BLaER1 (cell line): Measurements from ENCODE around the gene ACTN4.

Experiments
- H3K27ac ChIP-seq: shearing (Covaris generic); formaldehyde crosslinking; 2 replicates; pipeline ENCODE4 v1.8.1; 2022
- H3K27me3 ChIP-seq: shearing (Covaris generic); formaldehyde crosslinking; 2 replicates; pipeline ENCODE4 v1.8.1; 2022
- H3K36me3 ChIP-seq: shearing (Covaris generic); formaldehyde crosslinking; 2 replicates; pipeline ENCODE4 v1.8.1; 2022
- H3K4me1 ChIP-seq: shearing (Covaris generic); formaldehyde crosslinking; 2 replicates; pipeline ENCODE4 v1.8.1; 2022
- H3K4me2 ChIP-seq: shearing (Covaris generic); formaldehyde crosslinking; 2 replicates; pipeline ENCODE4 v1.8.1; 2022
- H3K4me3 ChIP-seq: shearing (Covaris generic); formaldehyde crosslinking; 2 replicates; pipeline ENCODE4 v1.8.1; 2022
- H3K9ac ChIP-seq: shearing (Covaris generic); formaldehyde crosslinking; 2 replicates; pipeline ENCODE4 v1.8.1; 2022
- H3K9me3 ChIP-seq: shearing (Covaris generic); formaldehyde crosslinking; 2 replicates; pipeline ENCODE4 v1.8.1; 2022
- H4K20me1 ChIP-seq: shearing (Covaris generic); formaldehyde crosslinking; 2 replicates; pipeline ENCODE4 v1.8.1; 2022
- Cebpa-rat ChIP-seq: shearing (Covaris generic); IDR thresholded peaks from 2 replicates; pipeline ENCODE4 v1.8.1; 2022

ACTN4 gene

GRCh38 chr19:38693380-38694223 lies 46.2 kb downstream of the ACTN4 start:
- Histone ChIP-seq H3K9me3 (no peaks in the 10 kb centered on the region), H3K27me3 (no peaks in the 10 kb centered on the region), H3K27ac (peak overlapping the region; percentile 77), H3K4me3 (peak overlapping the region; percentile 42), H3K36me3 (peaks cover 41% of the 10 kb centered on the region), H3K4me1 (peaks cover 100% of the 10 kb centered on the region), H3K9ac (peak overlapping the region; percentile 69; the same call in 1 of the 2 replicates), H3K4me2 (peak overlapping the region; percentile 86), H4K20me1 (peaks cover 67% of the 10 kb centered on the region)
- no peak for TF ChIP-seq Cebpa-rat

GRCh38 chr19:38695317-38695683 lies 47.9 kb downstream of the ACTN4 start:
- H3K27me3 ChIP-seq = no peaks in the 10 kb centered on the region
- peaks cover 100% of the 10 kb centered on the region for H3K4me1 ChIP-seq
- H3K4me2 ChIP-seq = peak overlapping the region; percentile 86
- no peak overlapping the region for H3K4me3 ChIP-seq
- TF ChIP-seq Cebpa-rat = no peak
- H3K9me3 ChIP-seq = no peaks in the 10 kb centered on the region
- H4K20me1 ChIP-seq = peaks cover 84% of the 10 kb centered on the region
- peak overlapping the region; percentile 39; the same call in 1 of the 2 replicates for H3K9ac ChIP-seq
- peak overlapping the region; percentile 77 for H3K27ac ChIP-seq
- H3K36me3 ChIP-seq = peaks cover 41% of the 10 kb centered on the region

- Histone ChIP-seq H3K9me3 (no peaks in the 10 kb centered on the region), H3K27me3 (no peaks in the 10 kb centered on the region), H3K9ac (no peak overlapping the region; the same call in 1 of the 2 replicates), H3K36me3 (peaks cover 48% of the 10 kb centered on the region), H3K27ac (peak overlapping the region; percentile 77), H3K4me3 (no peak overlapping the region), H4K20me1 (peaks cover 92% of the 10 kb centered on the region), H3K4me1 (peaks cover 100% of the 10 kb centered on the region), H3K4me2 (peak overlapping the region; percentile 86)
- TF ChIP-seq Cebpa-rat = no peak
These were observed 48.6 kb downstream of the ACTN4 start for GRCh38 chr19:38695832-38696728.

- Histone ChIP-seq H3K27ac (0 out of 2 replicates have a peak overlapping the region, but pooled peaks have one; percentile 48), H3K4me1 (peaks cover 100% of the 10 kb centered on the region), H3K4me2 (peak overlapping the region; percentile 86), H3K9me3 (no peaks in the 10 kb centered on the region), H3K27me3 (no peaks in the 10 kb centered on the region), H4K20me1 (peaks cover 93% of the 10 kb centered on the region), H3K36me3 (peaks cover 54% of the 10 kb centered on the region), H3K4me3 (no peak overlapping the region), H3K9ac (no peak overlapping the region)
- TF ChIP-seq Cebpa-rat = no peak
These were observed 49.2 kb downstream of the ACTN4 start for GRCh38 chr19:38696729-38697055.

GRCh38 chr19:38697197-38697596 lies 49.7 kb downstream of the ACTN4 start:
- no peak overlapping the region for H3K4me3 ChIP-seq
- H4K20me1 ChIP-seq = peaks cover 93% of the 10 kb centered on the region
- no peaks in the 10 kb centered on the region for H3K9me3 ChIP-seq
- H3K9ac ChIP-seq = no peak overlapping the region
- no peaks in the 10 kb centered on the region for H3K27me3 ChIP-seq
- H3K4me2 ChIP-seq = peak overlapping the region; percentile 86
- peaks cover 59% of the 10 kb centered on the region for H3K36me3 ChIP-seq
- peaks cover 100% of the 10 kb centered on the region for H3K4me1 ChIP-seq
- TF ChIP-seq Cebpa-rat = no peak
- peak overlapping the region; percentile 48; the same call in 1 of the 2 replicates for H3K27ac ChIP-seq

- Histone ChIP-seq H3K36me3 (peaks cover 64% of the 10 kb centered on the region), H3K4me3 (no peak overlapping the region), H3K27ac (peak overlapping the region; percentile 48), H3K9me3 (no peaks in the 10 kb centered on the region), H3K27me3 (no peaks in the 10 kb centered on the region), H3K4me1 (peaks cover 100% of the 10 kb centered on the region), H3K9ac (no peak overlapping the region), H4K20me1 (peaks cover 93% of the 10 kb centered on the region), H3K4me2 (peak overlapping the region; percentile 49)
- TF ChIP-seq Cebpa-rat = no peak
These were observed 50.2 kb downstream of the ACTN4 start for GRCh38 chr19:38697641-38698071.

- no peaks in the 10 kb centered on the region for H3K27me3 ChIP-seq
- H3K9ac ChIP-seq = no peak overlapping the region
- no peak for TF ChIP-seq Cebpa-rat
- H3K36me3 ChIP-seq = peaks cover 71% of the 10 kb centered on the region
- no peak overlapping the region for H3K4me3 ChIP-seq
- peaks cover 96% of the 10 kb centered on the region for H3K4me1 ChIP-seq
- H3K27ac ChIP-seq = peak overlapping the region; percentile 48; the same call in 1 of the 2 replicates
- H4K20me1 ChIP-seq = peaks cover 95% of the 10 kb centered on the region
- no peaks in the 10 kb centered on the region for H3K9me3 ChIP-seq
- peak overlapping the region; percentile 49 for H3K4me2 ChIP-seq
These were observed 51.0 kb downstream of the ACTN4 start for GRCh38 chr19:38698225-38699026.

- Histone ChIP-seq H3K36me3 (peaks cover 77% of the 10 kb centered on the region), H4K20me1 (peaks cover 97% of the 10 kb centered on the region), H3K27ac (peak overlapping the region; percentile 48; the same call in 1 of the 2 replicates), H3K9ac (no peak overlapping the region), H3K9me3 (no peaks in the 10 kb centered on the region), H3K4me2 (peak overlapping the region; percentile 49), H3K4me3 (no peak overlapping the region), H3K4me1 (peaks cover 90% of the 10 kb centered on the region), H3K27me3 (no peaks in the 10 kb centered on the region)
- no peak for TF ChIP-seq Cebpa-rat
These were observed 51.5 kb downstream of the ACTN4 start for GRCh38 chr19:38699027-38699346.

GRCh38 chr19:38699647-38700349 lies 52.3 kb downstream of the ACTN4 start:
- Histone ChIP-seq H3K4me3 (no peak overlapping the region), H3K4me2 (peak overlapping the region; percentile 49), H3K9ac (no peak overlapping the region), H3K9me3 (no peaks in the 10 kb centered on the region), H3K36me3 (peaks cover 85% of the 10 kb centered on the region), H3K4me1 (peaks cover 82% of the 10 kb centered on the region), H4K20me1 (peaks cover 89% of the 10 kb centered on the region), H3K27ac (peak overlapping the region; percentile 76), H3K27me3 (no peaks in the 10 kb centered on the region)
- no peak for TF ChIP-seq Cebpa-rat
